HG03432 (cell line): Measurements from ENCODE around the gene RGS19.

Experiments used
- ATAC-seq: cut with Tn5 transposase; IDR thresholded peaks from one replicate; pipeline ENCODE4 v1.9.1; 2021; ENCODE audit warnings: mild to moderate bottlenecking, moderate library complexity; ENCODE audit not compliant: unreplicated experiment

Gene RGS19

DNA sequence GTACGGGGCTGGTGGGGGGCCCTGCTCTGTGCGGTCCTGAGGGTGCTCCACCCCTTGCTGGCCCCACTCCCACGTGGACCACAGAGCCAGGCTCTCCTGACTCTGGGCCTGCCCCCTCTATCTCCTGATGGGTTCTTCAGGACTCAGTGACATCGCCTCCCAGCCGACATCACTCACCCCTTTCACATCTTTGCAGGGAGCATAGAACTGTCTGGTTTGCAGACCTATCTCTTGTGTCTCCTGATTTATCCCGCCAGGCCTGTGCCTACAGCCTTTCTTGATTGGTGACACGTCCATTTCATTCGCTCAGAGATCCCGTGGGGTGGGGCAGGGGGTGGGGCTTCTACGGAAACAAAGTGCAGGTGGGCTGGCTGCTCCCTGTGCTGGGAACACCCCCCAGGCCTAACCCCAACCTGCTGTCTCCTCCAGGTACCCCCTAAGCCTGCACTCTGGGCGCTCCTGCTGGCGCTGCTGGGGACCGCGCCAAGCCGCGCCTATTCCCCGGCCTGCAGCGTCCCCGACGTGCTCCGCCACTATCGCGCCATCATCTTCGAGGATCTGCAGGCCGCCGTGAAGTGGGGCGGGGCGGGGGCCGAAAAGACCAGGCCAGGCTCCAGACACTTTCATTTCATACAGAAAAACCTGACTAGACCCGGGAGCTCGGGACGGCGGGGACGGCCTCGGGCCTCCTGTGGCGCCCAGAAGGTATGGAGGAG is 41.7 kb downstream of the RGS19 start:
- ATAC-seq = no peak

DNA sequence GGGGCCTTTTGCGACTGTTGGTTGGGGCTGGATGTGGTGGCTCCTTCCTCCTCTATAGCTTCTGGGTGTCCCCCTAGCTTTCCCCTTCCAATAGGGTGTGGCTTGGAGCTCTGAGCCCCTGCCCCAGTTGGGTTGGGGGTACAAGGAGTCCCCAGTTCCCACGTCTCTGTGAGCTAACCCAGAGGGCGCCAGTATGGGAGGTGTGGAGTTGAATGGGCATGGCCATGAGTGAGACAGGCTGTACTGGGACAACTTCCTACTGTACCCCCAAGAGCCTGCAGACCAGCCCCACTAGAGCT is 42.2 kb downstream of the RGS19 start:
- ATAC-seq = no peak

DNA sequence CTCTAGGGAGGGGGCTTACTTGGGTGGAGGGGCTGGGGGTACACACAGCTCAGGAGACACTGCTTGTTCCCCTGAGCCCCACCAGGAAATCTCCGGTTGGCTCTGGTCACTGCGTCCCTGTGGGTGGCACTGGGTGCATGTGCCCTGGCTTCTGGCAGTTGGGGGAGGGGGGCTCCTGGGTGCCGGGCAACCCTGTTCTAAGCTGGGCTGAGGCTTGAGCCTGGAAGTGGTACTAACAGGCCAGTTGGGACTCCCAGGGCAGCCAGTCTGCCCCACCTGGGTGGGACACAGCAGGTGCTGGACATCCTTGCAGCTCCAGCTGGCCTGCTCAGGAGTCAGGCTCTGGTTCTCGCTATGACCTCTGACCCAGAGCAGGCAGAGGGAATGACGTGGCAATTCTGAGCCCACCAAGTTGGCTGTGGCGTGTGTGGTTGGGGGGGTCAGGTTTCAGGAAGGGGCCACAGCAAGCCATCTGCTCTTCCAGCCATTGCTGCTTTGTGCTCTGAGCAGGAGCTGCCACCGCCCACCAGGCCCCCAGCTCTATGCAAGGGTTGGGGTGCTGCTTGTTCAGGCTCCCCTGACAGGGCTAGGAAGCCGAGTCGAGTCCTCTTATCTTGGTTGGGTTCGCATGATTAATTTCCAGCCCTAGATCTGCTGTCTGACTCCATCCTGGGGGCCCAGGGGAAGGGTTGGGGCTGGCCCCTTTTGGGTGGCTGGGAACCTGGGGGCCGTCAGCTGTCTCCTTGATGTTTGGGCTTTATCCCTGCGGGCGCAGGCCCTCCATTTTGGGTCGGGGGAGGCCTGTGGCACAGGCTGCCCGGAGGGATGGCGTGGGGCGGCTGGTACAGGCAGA is 42.7 kb downstream of the RGS19 start:
- ATAC-seq = no peak

DNA sequence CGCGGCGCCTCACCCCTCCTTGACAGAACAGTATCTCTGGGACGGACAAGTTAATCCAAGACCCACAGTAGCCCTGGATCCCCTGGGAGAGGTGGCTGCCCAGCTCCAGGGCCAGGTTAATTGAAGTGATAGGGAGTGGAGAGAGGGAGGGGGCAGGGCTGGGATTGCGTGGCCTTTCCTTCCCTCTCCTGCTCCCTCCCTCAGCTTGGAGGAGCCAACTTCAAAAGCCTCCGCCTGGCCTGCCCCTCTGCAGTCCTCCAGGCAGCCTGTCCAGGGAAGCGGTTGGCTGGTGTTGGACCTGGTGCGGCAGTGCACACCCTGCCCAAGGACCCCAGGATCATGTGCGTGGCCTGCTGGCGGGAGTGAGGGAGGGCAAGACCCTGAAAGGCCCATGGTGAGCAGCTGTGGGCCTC is 43.4 kb downstream of the RGS19 start, which contains the start of gene C20orf204:
Gene C20orf204 (plus strand): TSS at position 250 of the 413 bp plus-strand sequence. CDS start 142 bp downstream, at position 392.
- no peak for ATAC-seq

DNA sequence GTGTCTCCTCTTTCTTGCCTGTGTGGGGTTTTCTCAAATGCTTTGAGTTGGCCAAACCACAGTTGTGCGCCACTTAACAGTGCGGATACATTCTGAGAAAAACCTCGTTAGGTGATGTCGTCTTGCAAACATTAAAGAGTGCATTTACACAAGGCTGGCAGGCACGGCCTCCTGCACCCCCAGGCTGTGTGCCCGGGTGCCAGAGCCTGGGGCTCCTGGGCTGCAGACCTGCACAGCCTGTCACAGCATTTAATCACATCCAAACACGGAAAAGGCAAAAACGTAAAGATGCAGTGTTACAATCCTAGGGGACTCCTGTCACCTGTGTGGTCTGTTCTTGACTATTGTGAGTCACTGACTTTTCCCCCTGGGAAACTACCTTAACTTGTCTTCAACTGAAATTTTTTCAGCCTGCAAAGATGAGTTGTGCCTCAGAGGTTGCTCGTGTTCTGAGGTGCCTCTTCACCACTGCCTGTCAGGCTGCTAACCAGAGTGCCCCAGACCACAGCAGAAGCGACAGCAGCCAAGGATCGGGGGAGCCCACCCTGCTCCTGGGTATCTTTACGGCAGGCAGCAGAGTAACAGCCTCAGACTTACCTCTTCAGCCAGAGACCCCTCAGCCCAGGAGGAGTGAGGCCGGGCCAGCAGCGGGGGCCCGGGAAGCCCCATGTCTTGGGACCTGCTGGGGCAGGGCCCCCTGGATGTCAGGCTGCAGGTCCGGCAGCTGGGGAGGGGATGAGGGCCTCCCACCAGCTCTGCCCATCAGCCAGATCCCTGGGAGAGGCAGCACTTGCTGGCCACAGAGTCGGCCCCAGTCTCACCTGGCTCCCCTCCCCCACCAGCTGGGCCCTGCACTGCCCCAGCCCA is 44.0 kb downstream of the RGS19 start:
- ATAC-seq = no peak

DNA sequence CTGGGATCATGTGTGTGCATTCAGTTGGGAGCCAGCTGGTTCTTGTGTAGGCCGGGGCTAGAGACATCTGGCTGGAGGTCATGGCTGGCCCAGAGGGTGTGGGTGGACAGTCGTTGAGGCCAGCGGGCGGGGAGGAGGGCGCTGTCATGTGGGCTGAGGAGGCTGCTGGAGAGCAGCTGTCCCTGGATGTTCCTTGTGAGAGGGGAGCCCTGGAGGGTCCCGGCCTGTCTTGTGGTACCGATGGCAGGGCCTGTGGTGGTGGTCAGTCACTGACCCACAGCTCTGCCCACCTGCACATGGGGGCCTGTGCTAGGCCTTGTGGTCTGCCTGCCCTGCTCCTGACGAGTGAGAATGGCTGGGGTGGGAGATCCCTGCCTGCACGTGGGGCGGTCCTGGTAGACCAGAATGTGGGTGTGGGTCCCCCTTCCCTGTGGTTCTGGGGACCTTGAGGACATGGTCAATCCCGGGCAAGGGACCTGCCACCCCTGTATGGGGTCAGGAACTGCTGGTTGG is 45.3 kb downstream of the RGS19 start:
- no peak for ATAC-seq

DNA sequence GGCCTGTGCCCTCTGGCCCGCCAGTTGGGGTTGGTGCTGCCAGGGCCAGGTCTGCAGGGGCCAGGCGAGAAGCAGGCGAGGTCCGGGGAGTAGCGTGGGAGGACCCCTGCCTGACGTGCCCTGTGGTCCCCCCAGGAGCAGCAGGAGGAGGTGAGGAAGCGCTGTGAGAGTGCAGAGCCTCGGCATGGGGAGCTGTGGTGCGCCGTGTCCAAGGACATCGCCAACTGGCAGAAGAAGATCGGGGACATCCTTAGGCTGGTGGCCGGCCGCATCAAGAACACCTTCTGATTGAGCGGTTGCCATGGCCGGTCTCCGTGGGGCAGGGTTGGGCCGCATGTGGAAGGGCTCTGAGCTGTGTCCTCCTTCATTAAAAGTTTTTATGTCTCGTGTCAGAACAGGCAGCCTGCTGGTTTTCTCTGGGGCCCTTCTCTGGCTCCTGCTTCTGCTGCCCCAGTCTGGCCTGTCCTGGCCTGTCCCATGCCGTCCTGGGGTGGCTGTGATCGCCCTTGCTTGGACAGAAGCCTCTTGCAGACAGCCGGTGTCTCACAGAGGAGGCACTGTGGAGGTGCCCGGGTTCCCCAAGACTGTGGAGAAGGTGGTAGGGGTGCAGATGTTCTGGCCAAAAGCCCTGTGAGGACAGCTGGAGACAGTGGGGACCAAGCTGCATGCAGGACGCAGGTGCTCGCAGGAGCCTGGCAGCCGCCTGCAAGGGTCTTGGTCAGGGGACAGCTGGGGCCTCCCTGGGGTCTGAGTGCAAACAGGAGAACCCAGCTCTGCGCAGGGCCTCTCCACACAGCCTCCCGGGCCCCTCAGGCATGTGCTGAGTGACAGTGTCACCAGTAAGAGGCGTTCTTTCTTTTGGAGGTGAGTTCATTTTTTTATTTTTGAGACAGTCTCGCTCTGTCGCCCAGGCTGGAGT is 46.4 kb downstream of the RGS19 start:
- no peak for ATAC-seq

DNA sequence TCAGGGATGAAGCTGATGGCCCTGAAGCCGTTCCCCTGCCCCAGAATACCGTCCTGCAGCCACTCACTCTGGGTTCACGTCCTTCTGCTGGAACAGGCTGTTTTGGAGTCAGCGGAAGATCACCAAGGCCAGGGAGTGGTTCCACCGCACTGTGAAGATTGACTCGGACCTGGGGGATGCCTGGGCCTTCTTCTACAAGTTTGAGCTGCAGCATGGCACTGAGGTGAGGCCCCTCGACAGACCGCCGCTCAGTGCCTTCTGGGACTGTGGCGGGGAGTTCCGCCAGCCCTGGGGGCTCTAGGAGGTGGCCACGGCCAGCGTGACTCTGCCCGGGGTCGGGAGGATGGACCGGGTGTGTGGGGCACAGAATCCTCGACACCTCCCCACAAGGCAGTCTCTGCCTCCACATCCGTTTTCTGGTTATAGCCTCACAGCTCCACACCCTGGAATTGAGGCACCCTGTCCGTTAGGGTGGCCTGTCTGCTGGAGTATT is 47.5 kb downstream of the RGS19 start:
- no peak for ATAC-seq

DNA sequence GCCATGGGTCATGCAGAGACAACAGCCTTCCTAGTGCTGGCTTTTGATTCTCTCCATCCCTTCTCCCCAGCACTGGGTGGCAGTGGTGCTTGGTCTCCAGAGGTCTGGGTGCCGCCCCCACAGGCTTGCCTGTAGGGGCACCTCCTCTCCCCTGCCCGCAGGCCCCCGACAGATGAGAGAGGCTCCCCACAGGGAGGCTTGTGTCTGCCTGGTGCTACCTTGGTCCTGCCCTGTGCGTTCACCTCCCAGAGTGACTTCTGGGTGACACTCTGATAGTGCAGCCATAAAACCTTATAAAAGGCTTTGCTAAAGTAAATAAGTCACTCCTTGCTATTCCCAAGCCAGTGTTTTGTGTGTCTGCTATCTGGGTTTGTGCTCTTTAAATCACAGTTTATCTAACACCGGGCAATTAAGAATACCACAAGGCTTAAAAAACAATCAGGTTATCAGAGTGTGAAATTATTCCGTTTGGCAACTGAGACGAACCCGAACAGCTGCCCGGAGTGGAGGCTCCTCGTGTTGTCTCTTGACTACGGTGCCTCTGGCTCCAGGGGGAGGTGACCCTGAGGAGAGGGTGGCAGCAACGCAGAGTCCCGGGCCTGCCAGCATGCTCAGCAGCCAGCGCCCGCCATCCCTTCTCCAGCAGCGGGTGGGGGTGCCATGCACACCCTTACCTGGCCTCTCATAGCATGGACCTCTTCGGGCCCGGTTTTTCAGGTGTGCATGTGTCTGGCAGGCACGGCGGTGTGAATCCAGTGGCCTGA is 48.8 kb downstream of the RGS19 start:
- no peak for ATAC-seq

DNA sequence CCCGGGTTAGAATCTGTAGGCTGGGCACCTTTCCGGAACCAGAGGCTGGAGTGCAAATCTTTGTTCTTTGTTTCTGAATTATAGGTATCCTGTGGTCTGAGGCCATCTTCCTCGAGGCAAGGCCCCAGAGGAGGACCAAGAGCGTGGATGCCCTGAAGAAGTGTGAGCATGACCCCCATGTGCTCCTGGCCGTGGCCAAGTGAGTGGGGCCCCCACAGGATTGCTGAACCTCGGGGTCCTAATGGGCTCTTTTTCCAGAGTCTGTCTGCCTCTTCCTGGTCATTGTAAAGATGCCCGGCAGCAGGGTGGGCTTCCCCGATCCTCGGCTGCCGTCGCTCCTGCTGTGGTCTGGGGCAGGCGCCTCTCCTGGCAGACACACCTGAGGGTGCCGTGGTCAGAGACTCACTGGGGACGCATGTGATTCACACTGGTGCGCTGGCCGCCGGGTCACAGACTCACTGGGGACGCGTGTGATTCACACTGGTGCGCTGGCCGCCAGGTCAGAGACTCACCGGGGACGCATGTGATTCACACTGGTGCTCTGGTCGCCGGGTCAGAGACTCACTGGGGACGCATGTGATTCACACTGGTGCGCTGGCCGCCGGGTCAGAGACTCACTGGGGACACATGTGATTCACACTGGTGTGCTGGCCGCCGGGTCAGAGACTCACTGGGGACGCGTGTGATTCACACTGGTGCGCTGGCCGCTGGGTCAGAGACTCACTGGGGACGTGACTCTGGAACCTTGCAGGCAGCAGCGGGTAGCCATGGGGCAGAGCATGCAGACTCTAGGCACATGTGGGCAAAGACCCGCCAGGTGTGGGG is 49.8 kb downstream of the RGS19 start:
- no peak for ATAC-seq

DNA sequence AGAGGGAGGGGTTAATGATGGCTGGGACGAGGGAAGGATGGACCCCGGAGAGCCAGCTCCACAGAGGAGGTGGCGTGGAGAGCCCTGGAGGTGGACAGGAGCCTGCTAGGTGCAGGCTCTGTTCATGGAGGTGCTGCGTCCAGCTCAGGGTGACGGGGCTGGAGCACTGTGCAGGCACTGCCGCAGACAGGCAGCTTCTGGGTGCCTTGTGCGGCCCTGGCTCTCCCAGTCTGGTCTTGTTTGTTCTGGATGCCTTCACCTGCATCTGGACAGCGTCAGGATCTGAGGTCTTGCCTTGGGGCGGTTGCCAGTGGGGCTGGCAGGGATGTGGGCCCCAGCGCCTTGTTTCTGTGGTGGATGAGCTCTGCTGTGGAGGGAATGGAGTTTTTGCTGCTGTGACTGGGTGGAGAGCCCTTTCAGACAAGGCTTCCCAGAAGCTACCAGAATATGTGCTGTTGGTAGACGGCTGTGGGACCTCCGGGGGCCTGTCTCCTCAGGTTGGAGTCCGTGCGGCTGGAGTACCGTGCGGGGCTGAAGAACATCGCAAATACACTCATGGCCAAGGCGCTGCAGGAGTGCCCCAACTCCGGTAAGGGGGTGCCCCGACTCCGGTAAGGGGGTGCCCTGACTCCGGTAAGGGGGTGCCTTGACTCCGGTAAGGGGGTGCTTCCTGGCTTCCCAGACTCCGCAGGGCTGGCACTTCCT is 51.2 kb downstream of the RGS19 start:
- no peak for ATAC-seq

DNA sequence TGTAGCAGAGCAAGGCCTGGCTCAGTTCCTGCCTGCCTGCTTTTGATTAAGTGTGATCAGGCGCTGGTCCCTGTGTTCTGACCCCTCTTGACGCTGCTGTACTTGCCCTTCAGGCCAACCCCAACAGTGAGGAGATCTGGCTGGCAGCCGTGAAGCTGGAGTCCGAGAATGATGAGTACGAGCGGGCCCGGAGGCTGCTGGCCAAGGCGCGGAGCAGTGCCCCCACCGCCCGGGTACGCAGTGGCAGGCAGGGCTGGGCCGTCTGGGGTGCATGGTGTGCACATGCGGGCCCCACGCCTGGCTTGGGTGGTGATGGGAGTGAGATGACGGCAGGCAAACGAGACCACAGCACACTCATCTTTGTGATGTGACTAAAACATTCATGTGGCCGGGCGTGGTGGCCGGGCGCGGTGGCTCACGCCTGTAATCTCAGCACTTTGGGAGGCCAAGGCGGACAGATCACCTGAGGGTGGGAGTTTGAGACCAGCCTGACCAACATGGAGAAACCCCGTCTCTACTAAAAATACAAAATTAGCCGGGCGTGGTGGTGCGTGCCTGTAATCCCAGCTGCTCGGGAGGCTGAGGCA is 53.4 kb downstream of the RGS19 start:
- ATAC-seq = no peak

DNA sequence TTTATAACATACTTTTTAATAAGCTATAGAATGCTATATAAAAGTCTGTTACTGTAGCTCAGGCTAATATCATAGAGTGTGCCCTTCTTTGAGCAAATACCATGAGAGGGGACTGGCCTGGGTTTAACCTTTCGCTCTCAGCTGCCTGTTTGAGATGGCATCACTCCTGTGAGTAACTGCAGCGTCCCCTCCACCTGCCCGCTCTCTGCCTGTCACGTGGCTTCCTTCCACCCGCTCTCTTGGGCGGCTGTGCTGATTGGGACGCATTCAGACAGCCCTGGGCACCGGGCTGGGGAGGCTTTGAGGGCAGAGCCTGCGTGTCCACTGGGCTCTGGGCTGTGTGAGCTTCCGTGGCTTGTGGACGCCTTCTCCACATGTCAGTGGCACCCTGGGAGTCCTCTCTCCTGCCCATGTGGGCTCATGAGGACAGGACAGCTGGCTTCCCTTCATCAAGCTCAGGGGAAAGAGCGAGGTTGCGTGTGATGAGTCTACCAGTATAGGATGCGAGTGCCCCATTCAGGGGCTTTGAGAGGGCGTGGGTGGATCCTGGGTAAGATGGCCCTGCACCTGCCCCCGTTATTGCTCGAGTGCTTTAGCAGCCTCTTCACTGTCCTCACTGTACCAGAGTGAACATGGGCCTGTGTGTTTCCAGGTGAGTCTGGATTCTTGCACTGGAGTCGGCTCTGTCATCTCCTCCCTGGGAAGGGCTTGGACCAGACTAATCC is 54.1 kb downstream of the RGS19 start:
- ATAC-seq = no peak

DNA sequence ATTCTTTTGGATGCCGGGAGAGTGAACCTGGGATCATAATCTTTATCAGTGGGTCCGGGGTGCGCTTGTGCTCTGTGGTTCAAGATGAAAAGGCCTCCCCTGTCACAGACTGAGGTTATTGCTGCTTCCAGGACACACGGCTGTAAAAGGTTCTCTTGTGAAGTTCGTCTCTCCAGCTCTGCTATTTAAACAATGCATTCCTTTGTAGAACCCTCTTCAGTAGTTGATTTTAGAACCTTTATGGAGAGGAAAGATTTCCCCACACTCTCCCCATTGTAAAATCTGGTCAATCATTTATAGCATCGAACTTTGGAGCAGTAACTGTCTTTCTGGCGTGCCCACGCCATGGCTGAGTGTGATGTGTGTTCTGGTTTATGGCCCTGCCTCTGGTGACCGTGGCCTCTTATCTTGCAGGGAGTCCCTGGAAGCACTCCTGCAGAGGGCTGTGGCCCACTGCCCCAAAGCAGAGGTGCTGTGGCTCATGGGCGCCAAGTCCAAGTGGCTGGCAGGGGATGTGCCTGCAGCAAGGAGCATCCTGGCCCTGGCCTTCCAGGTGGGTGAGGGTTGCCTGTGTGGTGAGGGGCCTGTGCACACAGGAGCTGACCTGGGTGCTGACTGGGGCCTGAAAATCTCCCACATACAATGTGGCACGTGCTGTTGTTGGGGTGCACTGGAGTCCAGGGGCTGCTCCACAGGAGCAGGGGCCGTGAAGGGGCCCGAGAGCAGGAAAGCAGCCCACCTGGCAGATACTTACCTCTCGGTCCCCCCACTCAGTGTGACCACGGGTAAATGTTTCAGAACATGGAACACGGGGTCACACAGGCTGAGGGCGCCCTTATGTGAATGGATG is 55.0 kb downstream of the RGS19 start:
- ATAC-seq = no peak

DNA sequence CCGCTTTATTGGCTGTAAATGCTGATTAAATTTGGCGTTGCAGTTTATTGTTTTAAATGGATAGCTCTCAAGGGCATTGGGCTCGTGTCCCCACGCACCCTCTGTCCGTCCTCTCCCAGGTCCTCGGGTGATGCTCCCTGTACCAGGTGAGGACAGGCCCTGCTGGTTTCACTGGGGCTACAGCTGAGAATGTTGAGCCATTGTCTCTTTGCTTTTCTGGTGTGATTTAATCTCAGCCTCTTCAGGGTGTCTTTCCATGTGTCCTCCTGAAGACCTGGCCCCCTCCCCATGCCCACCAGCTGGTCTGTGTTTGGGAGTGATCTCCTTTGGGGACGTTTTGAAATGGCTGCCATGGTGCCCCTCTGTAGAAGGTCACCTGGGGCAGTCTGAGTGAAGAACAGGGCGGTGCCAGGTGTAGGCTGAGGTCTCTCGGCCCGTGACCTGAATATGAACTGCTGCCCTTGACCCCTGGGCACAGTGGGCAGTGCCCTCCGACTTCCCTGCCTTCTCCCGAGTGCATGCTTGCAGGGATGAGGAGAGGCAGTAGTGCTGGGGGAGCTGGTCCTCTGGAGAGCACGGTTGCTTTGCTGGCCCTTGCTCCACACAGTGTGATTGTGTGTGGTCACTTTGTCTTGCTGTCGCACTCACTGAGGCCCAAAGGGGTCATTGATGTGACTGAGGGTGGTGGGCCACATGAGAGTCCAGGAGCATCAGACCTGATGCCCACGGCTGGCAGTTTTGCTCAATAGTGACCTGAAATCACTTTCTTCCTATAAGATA is 55.8 kb downstream of the RGS19 start:
- ATAC-seq = no peak
